Measurements from ENCODE around the gene POU2F1. TPM values are rescaled to one million over a fixed set of nuclear protein-coding genes. Genes with fewer than 3 reads are reported as not detected.

Gene POU2F1
- total RNA-seq, 4 donors from 2014 or later, result 8.7 to 34.0 (median 9.6) TPM

GRCh38 chr1:167191958-167192357, 28.7 kb upstream of the POU2F1 start:
- DNase-seq (ENCODE audit: low spot score in 2 of 2), result no peak
- no peak overlapping the region for H3K4me3 ChIP-seq (ENCODE audit: low read depth, poor library complexity, severe bottlenecking)
- WGBS, 2 donors, result 70 to 79% methylated on average over 1 of the region's 1 CpG
- intact Hi-C loops (cut with DNase I; ENCODE audit: low total_unique reads), result no loop called here
- no peak for TF ChIP-seq POLR2A (IDR thresholded peaks at IDR 0.05)
- no peak for TF ChIP-seq CTCF (IDR thresholded peaks at IDR 0.05)

GRCh38 chr1:167194182-167194581, 26.5 kb upstream of the POU2F1 start:
- 51 to 53% methylated on average over 3 of the region's 3 CpGs for WGBS, 2 donors
- no peak for TF ChIP-seq POLR2A (IDR thresholded peaks at IDR 0.05)
- TF ChIP-seq CTCF (IDR thresholded peaks at IDR 0.05), result no peak
- intact Hi-C loops (cut with DNase I; ENCODE audit: low total_unique reads), result no loop called here
- H3K4me3 ChIP-seq (ENCODE audit: low read depth, poor library complexity, severe bottlenecking), result no peak overlapping the region
- DNase-seq (ENCODE audit: low spot score in 2 of 2), result no peak

GRCh38 chr1:167196166-167196565, 24.5 kb upstream of the POU2F1 start:
- TF ChIP-seq POLR2A (IDR thresholded peaks at IDR 0.05) (no peak), CTCF (IDR thresholded peaks at IDR 0.05) (no peak)
- intact Hi-C loops (cut with DNase I; ENCODE audit: low total_unique reads), result no loop called here
- no peak for DNase-seq (ENCODE audit: low spot score in 2 of 2)
- no peak overlapping the region for H3K4me3 ChIP-seq (ENCODE audit: low read depth, poor library complexity, severe bottlenecking)

GRCh38 chr1:167197236-167197635, 23.4 kb upstream of the POU2F1 start:
- intact Hi-C loops (cut with DNase I; ENCODE audit: low total_unique reads), result no loop called here
- H3K4me3 ChIP-seq (ENCODE audit: low read depth, poor library complexity, severe bottlenecking), result no peak overlapping the region
- 0% methylated on average over 1 of the region's 1 CpG for WGBS, 2 donors
- TF ChIP-seq CTCF (IDR thresholded peaks at IDR 0.05) (no peak), POLR2A (IDR thresholded peaks at IDR 0.05) (no peak)
- no peak for DNase-seq (ENCODE audit: low spot score in 2 of 2)

- 89 to 94% methylated on average over 4 of the region's 4 CpGs for WGBS, 2 donors
- DNase-seq (ENCODE audit: low spot score in 2 of 2), result no peak
- no peak overlapping the region for H3K4me3 ChIP-seq (ENCODE audit: low read depth, poor library complexity, severe bottlenecking)
- intact Hi-C loops (cut with DNase I; ENCODE audit: low total_unique reads), result no loop called here
- no peak for TF ChIP-seq CTCF (IDR thresholded peaks at IDR 0.05)
- no peak for TF ChIP-seq POLR2A (IDR thresholded peaks at IDR 0.05)
Measured at GRCh38 chr1:167197692-167198091, 23.0 kb upstream of the POU2F1 start.

GRCh38 chr1:167198518-167199133, 22.1 kb upstream of the POU2F1 start:
- 66 to 67% methylated on average over 5 of the region's 5 CpGs for WGBS, 2 donors
- no peak for DNase-seq (ENCODE audit: low spot score in 2 of 2)
- no peak overlapping the region for H3K4me3 ChIP-seq (ENCODE audit: low read depth, poor library complexity, severe bottlenecking)
- TF ChIP-seq POLR2A (IDR thresholded peaks at IDR 0.05) (no peak), CTCF (IDR thresholded peaks at IDR 0.05) (no peak)
- intact Hi-C loops (cut with DNase I; ENCODE audit: low total_unique reads), result no loop called here

Measured in lower leg skin (tissue), 4 donors.